GM12878 (cell line): Measurements from ENCODE around the gene FBXW12. TPM values are rescaled to one million over a fixed set of nuclear protein-coding genes. Genes with fewer than 3 reads are reported as not detected.

Source experiments
- ATAC-seq: fragments of 200-7000 bp; cut with Tn5 transposase; 3 replicates; pipeline ENCODE4 v1.9.1; 2020; ENCODE audit warnings: mild to moderate bottlenecking, moderate library complexity
- BruUV-seq: library from RNA; stranded (reverse); fragments of 400-500 nt; replicated peaks from 2 replicates; lab custom pipeline; 2021; lab: Mats Ljungman, UMichigan
- CTCF ChIA-PET: fragments of 300-600 bp; sonication (Branson Sonifier 250); formaldehyde crosslinking; extraction: SDS; loops from one replicate; lab custom pipeline; 2021; ENCODE audit warnings: inconsistent platforms; lab: Yijun Ruan, JAX
- POLR2A ChIA-PET: fragments of 350-600 bp; formaldehyde crosslinking; extraction: SDS; loops from one replicate; lab custom pipeline; 2021; ENCODE audit warnings: inconsistent platforms; lab: Charles Lee
- RAD21 ChIA-PET: fragments of 300-600 bp; sonication (Branson Sonifier 250); formaldehyde crosslinking; loops from one replicate; lab custom pipeline; 2023; ENCODE audit warnings: antibody characterized with exemption; ENCODE audit not compliant: unreplicated experiment; lab: Charles Lee
- SMC1A ChIA-PET: fragments of 300-600 bp; sonication (Branson Sonifier 250); formaldehyde crosslinking; loops from one replicate; lab custom pipeline; 2023; ENCODE audit not compliant: unreplicated experiment, uncharacterized antibody; lab: Charles Lee
- DNase-seq: peaks from one replicate; pipeline ENCODE4 v3.0.0-alpha.2; 2011; ENCODE audit warnings: low read depth, low spot score
- FAIRE-seq: peaks from 3 replicates; lab custom pipeline; 2011; peaks lifted over from hg19 to GRCh38; lab: Jason Lieb, UNC
- H2AFZ ChIP-seq: 2 replicates; pipeline ENCODE4 v1.6.0; 2011; ENCODE audit warnings: low read depth, low read length, control low read depth; ENCODE audit not compliant: control insufficient read depth
- H3K27ac ChIP-seq: 2 replicates; pipeline ENCODE4 v1.5.1; 2011; ENCODE audit warnings: control low read depth; ENCODE audit not compliant: control insufficient read depth, insufficient read depth
- H3K27me3 ChIP-seq, 2 experiments: replicated peaks in 1 of 2; 2 replicates each; pipeline versions ENCODE4 v1.6.0 to v1.6.1; 2011; ENCODE audit warnings: low read length in 1 of 2; ENCODE audit not compliant: control insufficient read depth in 2 of 2, insufficient read depth in 2 of 2
- H3K36me3 ChIP-seq, 2 experiments: 2 replicates each; pipeline ENCODE4 v1.5.1; 2011; ENCODE audit warnings: low read length in 1 of 2; ENCODE audit not compliant: control insufficient read depth in 2 of 2, insufficient read depth in 2 of 2
- H3K4me1 ChIP-seq: 2 replicates; pipeline ENCODE4 v1.6.1; 2011; ENCODE audit warnings: mild to moderate bottlenecking, low read length, moderate library complexity, mixed read lengths; ENCODE audit not compliant: control insufficient read depth, insufficient read depth
- H3K4me2 ChIP-seq: 2 replicates; pipeline ENCODE4 v1.6.0; 2011; ENCODE audit warnings: control low read depth; ENCODE audit not compliant: control insufficient read depth, insufficient read depth
- H3K4me3 ChIP-seq: fragments of 200-600 bp; sonication (generic); 2 replicates; pipeline ENCODE4 v1.5.1; 2016
- H3K79me2 ChIP-seq: 2 replicates; pipeline ENCODE4 v1.6.0; 2011; ENCODE audit warnings: low read length; ENCODE audit not compliant: control insufficient read depth, insufficient read depth
- H3K9ac ChIP-seq: 2 replicates; pipeline ENCODE4 v1.8.0; 2011; ENCODE audit warnings: low read length, control low read depth, mixed read lengths; ENCODE audit not compliant: control insufficient read depth, insufficient read depth
- H3K9me3 ChIP-seq: replicated peaks from 3 replicates; pipeline ENCODE4 v1.5.1; 2011; ENCODE audit warnings: mild to moderate bottlenecking, low read length; ENCODE audit not compliant: control insufficient read depth, insufficient read depth
- H4K20me1 ChIP-seq: 2 replicates; pipeline ENCODE4 v1.6.0; 2011; ENCODE audit not compliant: control insufficient read depth, insufficient read depth
- E2F8 ChIP-seq: fragments of 450-650 bp; IDR thresholded peaks from 2 replicates; pipeline ENCODE4 v1.6.1; 2018; ENCODE audit warnings: mild to moderate bottlenecking, low read depth, moderate library complexity; ENCODE audit not compliant: partially characterized antibody
- EZH2 ChIP-seq: IDR thresholded peaks from 2 replicates; pipeline ENCODE4 v1.6.1; 2012; ENCODE audit warnings: low read depth, mild to moderate bottlenecking, control low read depth, inconsistent platforms, low read length, borderline replicate concordance; ENCODE audit not compliant: control insufficient read depth
- NFYA ChIP-seq: IDR thresholded peaks from 2 replicates; pipeline ENCODE4 v1.6.1; 2011; ENCODE audit warnings: low read depth, mild to moderate bottlenecking, low read length, improper control_type of control experiment, borderline replicate concordance
- POLR2AphosphoS2 ChIP-seq: IDR thresholded peaks from 2 replicates; pipeline ENCODE4 v1.6.1; 2011; ENCODE audit warnings: low read depth, mild to moderate bottlenecking, low read length, improper control_type of control experiment, moderate library complexity
- POU2F2 ChIP-seq: IDR thresholded peaks from 3 replicates; pipeline ENCODE4 v1.6.1; 2011; ENCODE audit warnings: low read depth, mild to moderate bottlenecking, low read length, borderline replicate concordance
- WRNIP1 ChIP-seq: IDR thresholded peaks from 2 replicates; pipeline ENCODE4 v1.6.1; 2011; ENCODE audit warnings: low read depth, low read length, improper control_type of control experiment, borderline replicate concordance
- ZNF24 ChIP-seq: fragments of 450-650 bp; IDR thresholded peaks from 2 replicates; pipeline ENCODE4 v1.6.1; 2017; ENCODE audit warnings: antibody characterized with exemption, mild to moderate bottlenecking
- ZSCAN29 ChIP-seq: fragments of 450-650 bp; IDR thresholded peaks from 2 replicates; pipeline ENCODE4 v1.6.1; 2017; ENCODE audit warnings: mild to moderate bottlenecking, moderate library complexity
- WGBS: methylation state at CpG from one replicate; pipeline ENCODE4 v1.1.6; 2016; ENCODE audit warnings: low lambda C conversion rate; ENCODE audit not compliant: insufficient replicate concordance, insufficient coverage; ENCODE audit errors: missing lambda C conversion rate; 5-methylcytosine and 5-hydroxymethylcytosine counted together
- in situ Hi-C: fragments of 300-500 bp; cut with MboI; formaldehyde crosslinking; loops from 9 replicates; pipeline ENCODE4 v1.14.3; 2018; ENCODE audit warnings: mixed read lengths
- intact Hi-C: fragments of 100-400 bp; cut with micrococcal nuclease; formaldehyde crosslinking; loops from one replicate; pipeline ENCODE4 v1.14.2; 2022; ENCODE audit not compliant: unreplicated experiment
- polyA plus RNA-seq, 11 experiments: library from polyadenylated mRNA; depleted of rRNA in 4 of 11; unstranded in 6 of 11; stranded (reverse) in 5 of 11; fragments of >200 nt; fragmentation: Nextera tagmentation in 4 of 11; fragmentation: Illumina TruSeq in 1 of 11; extraction: Ambion mirVana in 4 of 11; extraction: Trizol in 1 of 11; gene quantifications; 1 replicate in 1 of 11; 2 replicates in 10 of 11; pipeline versions ENCODE4 v1.2.1 to v1.2.3, GENCODE V29; 2011 to 2016; ENCODE audit warnings: inconsistent platforms in 2 of 11, missing spikeins in 2 of 11, low read depth in 1 of 11
- total RNA-seq, 4 experiments: library from RNA; depleted of rRNA in 3 of 4; stranded (reverse); fragments of >200 nt in 3 of 4; fragmentation: Illumina TruSeq in 1 of 4; extraction: Trizol in 1 of 4; gene quantifications; 2 replicates each; pipeline versions ENCODE4 v1.2.1 to v1.2.3, GENCODE V29; 2013 to 2021
- TF ChIP-seq, protein P1 (sequence below): fragments of 450-650 bp; IDR thresholded peaks from 2 replicates; pipeline ENCODE4 v1.6.1; 2016; ENCODE audit warnings: mild to moderate bottlenecking
- TF ChIP-seq, protein P2 (sequence below): fragments of 450-650 bp; IDR thresholded peaks from 2 replicates; pipeline ENCODE4 v1.6.1; 2016; ENCODE audit warnings: mild to moderate bottlenecking

The FBXW12 gene
- total and polyA plus RNA-seq, 10 of the 15 experiments (the other 5 are each of a cell fraction or from before 2014, with no cell fraction given), result 0.04 to 0.18 (median 0.12) TPM; not detected in 4

GRCh38 chr3:48409291-48410201, 37.5 kb downstream of the FBXW12 start:
- CTCF ChIA-PET, result interaction anchor here (1.1 to 22.0 kb wide), 3 partner anchors 9 to 109 kb away, joined by 3 to 757 read pairs (median 4); partner anchors contain the start of genes CCDC51 and TMA7
- POLR2A ChIA-PET, result no interaction called here
- in situ Hi-C loops, result no loop called here

More at GRCh38 chr3:48409291-48410201, 37.5 kb downstream of the FBXW12 start:
- Histone ChIP-seq H3K27ac (no peak overlapping the region), H3K4me3 (no peak overlapping the region), H3K27me3 (no peaks in the 10 kb centered on the region), H4K20me1 (no peaks in the 10 kb centered on the region), H3K9ac (no peak overlapping the region), H3K9me3 (no peaks in the 10 kb centered on the region), H3K79me2 (no peaks in the 10 kb centered on the region)
- BruUV-seq, result no TSS peak
- FAIRE-seq (no peak), ATAC-seq (no peak), DNase-seq (no peak)
- WGBS, result 63% methylated on average over 29 of the region's 31 CpGs
- TF ChIP-seq, protein P1, sequence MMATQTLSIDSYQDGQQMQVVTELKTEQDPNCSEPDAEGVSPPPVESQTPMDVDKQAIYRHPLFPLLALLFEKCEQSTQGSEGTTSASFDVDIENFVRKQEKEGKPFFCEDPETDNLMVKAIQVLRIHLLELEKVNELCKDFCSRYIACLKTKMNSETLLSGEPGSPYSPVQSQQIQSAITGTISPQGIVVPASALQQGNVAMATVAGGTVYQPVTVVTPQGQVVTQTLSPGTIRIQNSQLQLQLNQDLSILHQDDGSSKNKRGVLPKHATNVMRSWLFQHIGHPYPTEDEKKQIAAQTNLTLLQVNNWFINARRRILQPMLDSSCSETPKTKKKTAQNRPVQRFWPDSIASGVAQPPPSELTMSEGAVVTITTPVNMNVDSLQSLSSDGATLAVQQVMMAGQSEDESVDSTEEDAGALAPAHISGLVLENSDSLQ, result no peak
- TF ChIP-seq ZSCAN29, result no peak
- TF ChIP-seq NFYA, result no peak
- TF ChIP-seq E2F8, result no peak
- TF ChIP-seq POU2F2, result no peak
- TF ChIP-seq POLR2AphosphoS2, result no peak
- TF ChIP-seq WRNIP1, result no peak
- TF ChIP-seq, protein P2, sequence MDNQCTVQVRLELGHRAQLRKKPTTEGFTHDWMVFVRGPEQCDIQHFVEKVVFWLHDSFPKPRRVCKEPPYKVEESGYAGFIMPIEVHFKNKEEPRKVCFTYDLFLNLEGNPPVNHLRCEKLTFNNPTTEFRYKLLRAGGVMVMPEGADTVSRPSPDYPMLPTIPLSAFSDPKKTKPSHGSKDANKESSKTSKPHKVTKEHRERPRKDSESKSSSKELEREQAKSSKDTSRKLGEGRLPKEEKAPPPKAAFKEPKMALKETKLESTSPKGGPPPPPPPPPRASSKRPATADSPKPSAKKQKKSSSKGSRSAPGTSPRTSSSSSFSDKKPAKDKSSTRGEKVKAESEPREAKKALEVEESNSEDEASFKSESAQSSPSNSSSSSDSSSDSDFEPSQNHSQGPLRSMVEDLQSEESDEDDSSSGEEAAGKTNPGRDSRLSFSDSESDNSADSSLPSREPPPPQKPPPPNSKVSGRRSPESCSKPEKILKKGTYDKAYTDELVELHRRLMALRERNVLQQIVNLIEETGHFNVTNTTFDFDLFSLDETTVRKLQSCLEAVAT, result no peak
- no peak for TF ChIP-seq ZNF24
- TF ChIP-seq EZH2, result no peak
- TF ChIP-seq, all 136 proteins: peak for 0
- Histone ChIP-seq H2AFZ (no peak overlapping the region), H3K4me1 (no peaks in the 10 kb centered on the region), H3K36me3 (no peaks in the 10 kb centered on the region), H3K4me2 (no peak overlapping the region)
- SMC1A ChIA-PET, result interaction anchor here (0.6 to 2.4 kb wide), 3 partner anchors 9 to 28 kb away, joined by 3 to 15 read pairs (median 5); no protein-coding TSS in a partner anchor
- RAD21 ChIA-PET, result interaction anchor here (1.0 kb wide), 1 partner anchor 9 kb away, joined by 3 read pairs; no protein-coding TSS in a partner anchor
- intact Hi-C loops, result no loop called here
